Measurements from ENCODE around the gene USP25.

Gene USP25

GRCh38 chr21:15706696-15707095, 23.1 kb upstream of the USP25 start:
- H3K27me3 ChIP-seq (ENCODE audit: control insufficient read depth, low read length): no peaks in the 10 kb centered on the region
- no peaks in the 10 kb centered on the region for H3K9me2 ChIP-seq (replicated peaks; ENCODE audit: control insufficient read depth, low read length)
- H4K20me1 ChIP-seq (ENCODE audit: control insufficient read depth, insufficient read depth, low read depth, low read length): no peaks in the 10 kb centered on the region
- H3K4me2 ChIP-seq (ENCODE audit: low read length): no peak overlapping the region
- no peaks in the 10 kb centered on the region for H3K9me3 ChIP-seq (ENCODE audit: control insufficient read depth, insufficient read depth, low read length)
- H3F3A ChIP-seq (ENCODE audit: control insufficient read depth, insufficient read depth): no peaks in the 10 kb centered on the region
- no peak overlapping the region for H3K4me3 ChIP-seq (ENCODE audit: low read length)
- no peaks in the 10 kb centered on the region for H3K79me2 ChIP-seq (ENCODE audit: control insufficient read depth, low read length)
- no peaks in the 10 kb centered on the region for H3K4me1 ChIP-seq (ENCODE audit: control insufficient read depth, low read length)
- H3K27ac ChIP-seq (ENCODE audit: low read depth, low read length): no peak overlapping the region
- TF ChIP-seq EZH2phosphoT487 (IDR thresholded peaks at IDR 0.05; ENCODE audit: borderline replicate concordance, low read length) (no peak), CTCF (IDR thresholded peaks at IDR 0.05; ENCODE audit: low read depth, low read length, poor library complexity, severe bottlenecking) (no peak)
- H3K36me3 ChIP-seq (ENCODE audit: control insufficient read depth, low read length): no peaks in the 10 kb centered on the region

- H3K79me2 ChIP-seq (ENCODE audit: control insufficient read depth, low read length): no peaks in the 10 kb centered on the region
- H4K20me1 ChIP-seq (ENCODE audit: control insufficient read depth, insufficient read depth, low read depth, low read length): no peaks in the 10 kb centered on the region
- H3K9me3 ChIP-seq (ENCODE audit: control insufficient read depth, insufficient read depth, low read length): no peaks in the 10 kb centered on the region
- no peak overlapping the region for H3K4me3 ChIP-seq (ENCODE audit: low read length)
- H3K36me3 ChIP-seq (ENCODE audit: control insufficient read depth, low read length): no peaks in the 10 kb centered on the region
- H3K27me3 ChIP-seq (ENCODE audit: control insufficient read depth, low read length): no peaks in the 10 kb centered on the region
- H3K4me2 ChIP-seq (ENCODE audit: low read length): no peak overlapping the region
- H3K9me2 ChIP-seq (replicated peaks; ENCODE audit: control insufficient read depth, low read length): no peaks in the 10 kb centered on the region; the same call in 1 of the 2 replicates
- no peaks in the 10 kb centered on the region for H3K4me1 ChIP-seq (ENCODE audit: control insufficient read depth, low read length)
- no peak overlapping the region for H3K27ac ChIP-seq (ENCODE audit: low read depth, low read length)
- no peaks in the 10 kb centered on the region for H3F3A ChIP-seq (ENCODE audit: control insufficient read depth, insufficient read depth)
- TF ChIP-seq EZH2phosphoT487 (IDR thresholded peaks at IDR 0.05; ENCODE audit: borderline replicate concordance, low read length) (no peak), CTCF (IDR thresholded peaks at IDR 0.05; ENCODE audit: low read depth, low read length, poor library complexity, severe bottlenecking) (no peak)
These were observed 16.4 kb upstream of the USP25 start for GRCh38 chr21:15713412-15713811.

- no peaks in the 10 kb centered on the region for H3K36me3 ChIP-seq (ENCODE audit: control insufficient read depth, low read length)
- no peak for TF ChIP-seq EZH2phosphoT487 (IDR thresholded peaks at IDR 0.05; ENCODE audit: borderline replicate concordance, low read length)
- no peak for TF ChIP-seq CTCF (IDR thresholded peaks at IDR 0.05; ENCODE audit: low read depth, low read length, poor library complexity, severe bottlenecking)
- H3K27me3 ChIP-seq (ENCODE audit: control insufficient read depth, low read length): no peaks in the 10 kb centered on the region
- no peaks in the 10 kb centered on the region for H3K9me3 ChIP-seq (ENCODE audit: control insufficient read depth, insufficient read depth, low read length)
- H3K9me2 ChIP-seq (replicated peaks; ENCODE audit: control insufficient read depth, low read length): no peaks in the 10 kb centered on the region; the same call in 1 of the 2 replicates
- H3K79me2 ChIP-seq (ENCODE audit: control insufficient read depth, low read length): no peaks in the 10 kb centered on the region
- no peak overlapping the region for H3K4me2 ChIP-seq (ENCODE audit: low read length)
- H3K4me1 ChIP-seq (ENCODE audit: control insufficient read depth, low read length): no peaks in the 10 kb centered on the region
- no peaks in the 10 kb centered on the region for H3F3A ChIP-seq (ENCODE audit: control insufficient read depth, insufficient read depth)
- H4K20me1 ChIP-seq (ENCODE audit: control insufficient read depth, insufficient read depth, low read depth, low read length): no peaks in the 10 kb centered on the region
- H3K27ac ChIP-seq (ENCODE audit: low read depth, low read length): no peak overlapping the region
- no peak overlapping the region for H3K4me3 ChIP-seq (ENCODE audit: low read length)
These were observed 11.1 kb upstream of the USP25 start for GRCh38 chr21:15718711-15719110.

GRCh38 chr21:15719976-15720375, 9.8 kb upstream of the USP25 start:
- Histone ChIP-seq H3F3A (ENCODE audit: control insufficient read depth, insufficient read depth) (no peaks in the 10 kb centered on the region), H3K4me1 (ENCODE audit: control insufficient read depth, low read length) (no peaks in the 10 kb centered on the region), H3K9me2 (replicated peaks; ENCODE audit: control insufficient read depth, low read length) (no peaks in the 10 kb centered on the region; the same call in 1 of the 2 replicates), H4K20me1 (ENCODE audit: control insufficient read depth, insufficient read depth, low read depth, low read length) (no peaks in the 10 kb centered on the region), H3K4me3 (ENCODE audit: low read length) (no peak overlapping the region), H3K79me2 (ENCODE audit: control insufficient read depth, low read length) (no peaks in the 10 kb centered on the region), H3K4me2 (ENCODE audit: low read length) (no peak overlapping the region), H3K27me3 (ENCODE audit: control insufficient read depth, low read length) (no peaks in the 10 kb centered on the region), H3K36me3 (ENCODE audit: control insufficient read depth, low read length) (no peaks in the 10 kb centered on the region), H3K27ac (ENCODE audit: low read depth, low read length) (no peak overlapping the region), H3K9me3 (ENCODE audit: control insufficient read depth, insufficient read depth, low read length) (no peaks in the 10 kb centered on the region)
- no peak for TF ChIP-seq CTCF (IDR thresholded peaks at IDR 0.05; ENCODE audit: low read depth, low read length, poor library complexity, severe bottlenecking)
- no peak for TF ChIP-seq EZH2phosphoT487 (IDR thresholded peaks at IDR 0.05; ENCODE audit: borderline replicate concordance, low read length)

All from DOHH2 (cell line).